IPS DF 4.7 (cell line): ENCODE results near the gene TMEM97.
"Not testable (repeated sequence)": the region's sequence is repeated elsewhere in the genome, so short reads cannot be mapped to it uniquely, and the experiment has no call there.

ENCODE experiments used
- DNase-seq: peaks from one replicate; pipeline ENCODE4 v3.0.0-alpha.2; 2013; ENCODE audit warnings: low spot score; ENCODE audit errors: extremely low read depth

The TMEM97 gene

DNA sequence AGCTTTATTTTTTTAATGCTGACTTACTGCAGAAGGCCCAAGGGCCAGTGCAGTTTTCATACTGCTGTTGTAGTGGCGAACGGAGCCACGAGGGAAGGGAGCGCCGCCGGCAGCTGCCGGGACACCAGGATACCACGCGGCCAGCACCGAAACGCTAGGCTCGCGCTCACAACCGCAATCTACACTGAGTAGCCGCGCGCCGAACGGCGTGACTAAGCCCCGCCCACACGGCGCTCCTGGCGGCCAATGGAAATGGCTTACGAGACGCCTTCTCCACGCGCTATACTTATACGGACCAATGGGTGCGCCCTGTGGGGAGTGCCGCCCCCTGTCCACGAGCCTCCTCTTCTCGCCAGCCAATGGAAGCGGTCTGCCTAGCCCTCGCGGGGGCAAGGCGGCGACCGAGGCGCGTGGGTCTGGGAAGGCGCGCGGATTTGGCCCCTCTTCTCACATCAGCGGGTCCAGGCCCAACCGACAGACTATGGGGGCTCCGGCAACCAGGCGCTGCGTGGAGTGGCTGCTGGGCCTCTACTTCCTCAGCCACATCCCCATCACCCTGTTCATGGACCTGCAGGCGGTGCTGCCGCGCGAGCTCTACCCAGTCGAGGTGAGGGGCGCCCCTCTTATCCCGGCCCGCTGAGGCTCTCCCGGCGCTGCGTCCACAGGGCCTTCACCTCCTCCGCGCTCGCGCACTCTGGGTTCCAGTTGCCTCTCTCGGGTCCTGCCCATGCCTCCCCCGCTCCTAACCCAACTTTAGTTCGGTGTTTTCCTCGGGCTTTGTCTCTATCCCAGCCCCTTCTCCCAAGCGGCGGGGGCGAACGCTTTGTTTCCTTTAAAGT, at the start of gene TMEM97:
TMEM97 (plus strand) TSS at position 442 of the 839 bp plus-strand sequence; CDS start at position 482, 40 bp downstream.
- DNase-seq, result no peak

DNA sequence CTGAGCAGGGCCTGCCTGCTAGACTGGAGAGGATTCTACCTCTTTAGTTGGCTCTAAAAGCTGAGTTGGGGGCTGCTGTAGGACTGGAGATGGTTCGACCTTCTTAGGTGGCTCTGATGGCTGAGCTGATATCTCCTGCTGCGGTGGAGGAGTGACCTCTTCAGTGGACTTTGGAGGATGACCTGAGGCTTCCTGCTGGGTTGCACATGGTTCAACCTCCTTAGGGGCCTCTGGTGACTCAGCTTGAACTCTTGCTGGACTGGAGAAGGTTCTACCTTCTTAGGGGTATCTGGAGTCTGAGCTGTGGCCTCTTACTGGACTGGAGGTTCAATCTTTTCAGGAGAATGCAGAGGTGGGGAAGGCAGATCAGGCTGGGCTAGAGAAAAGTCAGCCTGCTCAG, 48.9 kb upstream of the TMEM97 start:
- no peak for DNase-seq

DNA sequence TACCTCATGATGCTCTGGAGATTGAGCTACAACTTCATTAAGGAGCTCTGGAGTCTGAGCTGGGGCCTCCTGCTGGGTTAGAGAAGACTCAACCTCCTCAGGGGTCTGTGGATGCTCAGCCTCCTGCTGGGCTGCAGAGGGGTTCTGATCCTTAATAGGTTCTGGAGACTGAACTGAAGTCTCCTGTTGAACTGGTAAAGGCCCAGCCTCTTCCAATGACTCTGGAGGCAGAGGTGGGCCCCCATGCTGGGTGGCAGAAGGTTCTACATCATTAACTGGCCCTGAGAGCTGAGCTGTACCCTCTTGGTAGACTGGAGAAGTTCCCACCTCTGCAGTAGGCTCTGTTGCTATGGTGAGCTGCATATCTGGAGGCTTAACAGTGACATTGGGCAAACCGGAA, 48.1 kb upstream of the TMEM97 start:
- no peak for DNase-seq

DNA sequence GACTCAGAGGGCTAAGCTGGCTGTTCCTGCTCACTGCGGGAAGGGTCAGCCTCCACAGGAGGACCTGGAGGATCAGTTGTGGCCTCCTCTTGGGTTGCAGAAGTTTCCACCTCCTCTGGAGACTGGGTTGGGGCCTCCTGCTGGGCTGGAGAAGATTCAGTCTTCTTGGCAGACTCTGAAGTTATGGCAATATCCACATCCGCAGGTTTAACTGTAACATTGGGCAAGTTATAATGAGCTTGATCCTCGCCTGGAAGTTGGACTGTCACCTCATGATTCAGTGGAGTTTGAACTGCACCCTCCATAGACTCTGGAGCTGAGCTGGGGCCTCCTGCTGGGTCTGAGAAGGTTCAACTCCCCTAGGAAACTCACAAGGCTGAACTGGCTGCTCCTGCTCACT, 47.6 kb upstream of the TMEM97 start:
- DNase-seq, result no peak

DNA sequence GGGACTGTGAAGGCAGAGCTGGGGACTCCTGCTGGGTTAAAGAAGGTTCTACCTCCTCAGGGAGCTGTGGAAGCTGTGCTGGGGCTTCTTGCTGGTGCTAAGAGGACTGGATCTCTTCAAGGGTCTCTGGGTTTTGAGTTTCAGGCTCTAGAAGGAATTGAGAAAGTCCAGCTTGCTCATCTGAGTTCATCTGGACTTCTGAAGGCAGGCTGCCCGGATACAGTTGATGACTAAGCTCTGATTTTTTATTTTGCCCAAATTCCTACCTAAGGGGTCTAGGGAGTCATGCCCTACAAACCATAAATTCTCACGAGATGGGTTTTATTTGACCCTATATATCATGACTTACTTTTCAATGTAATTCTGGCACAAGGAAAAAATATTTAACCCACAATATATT, 46.8 kb upstream of the TMEM97 start:
- DNase-seq, result no peak

DNA sequence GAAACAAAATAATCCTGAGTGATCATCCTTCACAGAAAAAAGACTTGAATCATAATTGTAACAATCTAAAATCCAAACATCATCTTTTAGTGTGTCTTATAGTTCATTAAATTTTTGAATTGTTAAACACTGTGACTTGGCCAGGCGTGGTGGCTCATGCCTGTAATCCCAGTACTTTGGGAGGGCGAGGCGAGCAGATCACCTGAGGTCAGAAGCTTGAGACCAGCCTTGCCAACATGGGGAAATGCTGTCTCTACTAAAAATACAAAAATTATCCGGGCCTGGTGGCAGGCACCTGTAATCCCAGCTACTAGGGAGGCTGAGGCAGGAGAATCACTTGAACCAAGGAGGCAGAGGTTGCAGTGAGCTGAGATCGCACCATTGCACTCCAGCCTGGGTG, 45.7 kb upstream of the TMEM97 start:
- not testable (repeated sequence) for DNase-seq

DNA sequence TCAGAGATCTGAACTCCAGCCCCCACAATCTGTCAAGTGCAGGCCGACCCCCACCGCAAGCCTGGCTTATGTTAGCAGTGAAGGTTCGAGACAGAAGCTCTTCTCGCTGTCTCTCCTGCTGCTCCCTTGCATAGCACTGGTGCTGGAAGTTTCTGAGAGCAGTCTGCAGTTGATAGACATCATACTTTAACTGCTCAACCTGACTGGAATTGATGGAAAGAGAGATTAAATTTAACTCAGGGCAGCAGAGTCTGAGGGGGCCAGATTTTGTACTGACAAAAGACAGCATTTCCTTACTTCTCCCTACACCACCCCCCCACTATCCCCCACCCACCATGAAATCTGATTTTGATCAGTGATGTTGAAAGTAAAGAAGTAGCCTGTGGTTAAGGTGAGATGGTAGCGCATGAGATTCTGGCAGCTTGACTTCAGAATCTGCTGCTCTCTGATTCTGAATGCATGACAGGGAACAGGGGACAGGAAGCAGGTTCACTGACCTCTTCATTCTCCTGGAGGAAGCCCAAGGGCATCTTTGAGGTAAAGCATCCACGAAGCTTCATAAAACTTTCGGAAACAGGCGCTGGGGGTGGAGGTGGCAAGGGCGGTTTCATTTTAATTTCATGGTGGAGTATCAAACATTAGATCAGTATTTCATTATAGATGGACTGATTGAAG, 44.3 kb upstream of the TMEM97 start:
- no peak for DNase-seq

DNA sequence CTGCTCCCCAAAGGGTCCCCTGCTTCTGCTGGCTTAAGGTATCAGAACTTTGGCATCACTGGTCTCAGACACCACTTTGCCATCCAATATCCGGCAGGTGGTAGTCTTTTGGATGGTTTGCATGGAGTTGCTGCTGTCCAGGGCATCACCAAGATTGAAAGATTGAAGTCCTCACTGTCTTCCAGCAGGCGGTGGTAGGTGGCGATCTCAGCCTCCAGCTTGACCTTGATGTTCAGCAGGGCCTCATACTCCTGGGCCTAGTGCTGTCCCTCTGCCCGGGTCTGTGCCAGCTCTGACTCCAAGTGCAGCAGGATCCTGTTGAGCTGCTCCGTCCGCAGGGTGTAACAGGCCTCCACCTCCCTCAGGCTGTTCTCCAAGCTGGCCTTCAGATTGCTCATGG, 43.0 kb upstream of the TMEM97 start:
- DNase-seq, result no peak

DNA sequence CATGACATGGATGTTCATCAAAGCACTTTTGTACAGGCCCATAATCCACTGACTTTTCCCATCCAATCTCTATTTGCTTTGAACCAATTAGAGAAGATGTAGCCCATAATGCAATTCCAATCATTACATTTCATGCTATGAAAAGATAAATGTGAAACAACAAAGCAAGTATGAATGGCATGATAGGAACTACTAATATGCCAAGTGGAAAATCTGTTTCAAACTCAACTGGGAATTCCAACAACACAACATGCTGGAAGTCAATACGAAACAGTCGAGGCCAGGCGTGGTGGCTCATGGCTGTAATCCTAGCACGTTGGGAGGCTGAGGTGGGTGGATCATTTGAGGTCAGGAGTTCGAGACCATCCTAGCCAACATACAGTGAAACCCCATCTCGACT, 39.6 kb upstream of the TMEM97 start:
- DNase-seq, result no peak

DNA sequence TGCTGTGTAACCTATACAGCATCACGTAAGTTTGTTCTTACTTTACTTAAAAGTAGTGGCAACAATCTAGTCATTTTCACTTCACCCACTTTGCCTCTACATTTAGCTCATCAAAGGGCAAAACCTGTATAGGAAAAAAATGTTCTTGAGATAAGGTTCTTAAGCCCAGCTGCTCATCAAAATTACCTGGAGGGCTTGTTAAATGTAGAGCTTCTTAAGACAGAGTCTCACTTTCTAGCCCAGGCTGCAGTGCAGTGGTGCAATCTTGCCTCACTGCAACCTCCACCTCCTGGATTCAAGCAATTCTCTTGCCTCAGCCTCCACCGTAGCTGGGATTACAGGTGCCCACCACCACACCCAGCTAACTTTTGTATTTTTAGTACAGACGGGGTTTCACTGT, 38.2 kb upstream of the TMEM97 start:
- DNase-seq, result no peak

DNA sequence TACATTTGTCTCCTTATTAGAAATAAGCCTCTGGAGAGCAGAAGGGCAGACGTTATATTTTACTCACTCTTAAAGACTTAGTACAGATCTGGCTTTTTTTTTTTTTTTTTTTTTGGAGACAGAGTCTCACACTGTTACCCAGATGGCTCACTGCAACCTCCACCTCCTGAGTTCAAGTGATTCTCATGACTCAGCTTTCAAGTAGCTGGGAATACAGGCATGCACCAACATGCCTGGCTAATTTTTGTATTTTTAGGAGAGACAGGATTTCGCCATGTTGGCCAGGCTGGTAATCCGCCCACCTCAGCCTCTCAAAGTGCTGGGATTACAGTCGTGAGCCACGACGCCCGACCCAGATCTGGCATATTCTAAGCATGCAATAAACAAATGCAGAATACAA, 36.4 kb upstream of the TMEM97 start:
- no peak for DNase-seq

DNA sequence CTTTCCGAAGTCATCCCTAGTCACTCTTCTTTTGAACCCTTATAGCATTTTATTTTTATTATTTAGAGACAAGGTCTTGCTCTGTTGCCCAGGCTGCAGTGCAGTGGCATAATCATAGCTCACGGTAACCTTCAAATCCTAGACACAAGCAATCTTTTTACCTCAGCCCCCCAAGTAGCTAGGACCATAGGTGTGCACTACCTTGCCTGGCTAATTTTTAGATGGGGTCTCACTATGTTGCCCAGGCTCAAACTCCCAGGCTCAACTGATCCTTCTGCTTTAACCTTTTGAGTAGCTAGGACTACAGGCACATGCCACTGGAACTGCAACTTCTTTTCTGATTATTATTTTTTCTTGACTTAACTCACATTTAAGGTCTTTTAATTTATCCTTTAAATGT, 33.0 kb upstream of the TMEM97 start:
- DNase-seq, result no peak

DNA sequence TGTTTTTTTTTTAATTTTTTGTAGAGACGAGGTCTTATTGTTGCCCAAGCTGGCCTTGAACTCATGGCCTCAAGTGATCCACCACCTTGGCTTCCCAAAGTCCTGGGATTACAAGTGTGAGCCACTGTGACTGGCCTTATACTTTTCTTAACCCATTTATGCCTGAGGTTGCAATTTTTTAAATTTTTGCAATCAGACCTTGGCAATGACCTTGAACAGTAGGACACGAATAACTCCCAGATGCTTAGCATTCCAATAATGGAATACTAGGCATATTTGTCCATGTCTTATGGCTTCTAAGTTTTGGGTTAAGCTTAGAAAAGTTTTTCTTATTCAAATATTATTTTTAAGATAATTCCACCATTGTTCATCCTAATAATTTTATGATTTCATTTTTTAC, 28.3 kb upstream of the TMEM97 start:
- no peak for DNase-seq

DNA sequence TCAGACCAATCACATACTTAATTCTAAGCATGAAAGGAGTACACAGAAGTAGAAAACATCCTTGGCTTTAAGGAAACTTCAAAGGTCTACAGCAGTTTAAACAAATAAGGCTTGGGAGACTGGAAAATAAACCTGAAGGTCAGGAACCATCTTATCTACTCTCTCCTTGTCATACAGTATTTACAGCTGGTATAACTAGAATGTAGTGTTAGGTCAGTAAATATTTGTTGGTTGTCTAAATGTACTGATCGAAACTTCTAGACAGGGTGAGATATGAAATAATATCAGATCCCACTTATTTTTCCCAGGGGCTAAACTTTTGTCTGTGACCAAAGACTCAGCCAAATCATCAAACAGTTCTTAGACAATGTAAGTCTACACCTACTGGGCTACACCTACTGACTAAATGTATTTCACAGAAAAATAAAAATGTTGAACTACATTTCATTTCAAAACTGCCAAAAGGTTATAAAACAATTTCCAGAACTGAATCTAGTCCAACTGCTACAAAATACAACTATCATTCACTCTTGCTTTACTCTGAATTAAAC, 27.1 kb upstream of the TMEM97 start:
- no peak for DNase-seq

DNA sequence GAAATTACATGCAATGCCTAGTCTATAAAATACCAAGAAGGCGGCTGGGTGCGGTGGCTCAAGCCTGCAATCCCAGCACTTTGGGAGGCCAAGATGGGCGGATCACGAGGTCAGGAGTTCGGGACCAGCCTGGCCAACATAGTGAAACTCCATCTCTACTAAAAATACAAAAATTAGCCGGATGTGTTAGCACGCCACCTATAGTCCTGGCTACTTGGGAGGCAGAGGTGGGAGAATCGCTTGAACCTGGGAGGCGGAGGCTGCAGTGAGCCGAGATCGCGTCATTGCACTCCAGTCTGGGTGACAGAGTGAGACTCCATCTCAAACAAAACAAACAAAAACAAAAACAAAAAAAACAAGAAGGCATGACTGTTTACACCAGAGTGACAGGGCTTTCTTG, 26.1 kb upstream of the TMEM97 start:
- DNase-seq, result not testable (repeated sequence)

DNA sequence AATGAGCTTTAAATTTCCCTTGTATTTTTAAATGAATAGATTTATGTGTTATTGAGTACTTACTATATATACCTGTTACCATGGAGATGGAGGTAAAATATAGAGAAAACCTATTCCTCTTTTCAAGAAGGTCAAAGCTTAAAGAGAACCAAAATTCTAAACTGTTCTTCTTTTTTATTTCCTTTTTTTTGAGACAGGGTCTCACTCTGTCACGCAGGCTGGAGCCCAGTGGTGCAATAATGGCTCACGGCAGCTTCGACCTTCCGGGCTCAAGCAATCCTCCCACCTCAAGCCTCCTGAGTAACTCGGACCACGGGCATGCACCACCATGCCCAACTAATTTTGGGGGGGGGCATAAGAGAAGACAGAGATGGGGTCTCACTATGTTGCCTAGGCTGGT, 25.0 kb upstream of the TMEM97 start:
- DNase-seq, result no peak

DNA sequence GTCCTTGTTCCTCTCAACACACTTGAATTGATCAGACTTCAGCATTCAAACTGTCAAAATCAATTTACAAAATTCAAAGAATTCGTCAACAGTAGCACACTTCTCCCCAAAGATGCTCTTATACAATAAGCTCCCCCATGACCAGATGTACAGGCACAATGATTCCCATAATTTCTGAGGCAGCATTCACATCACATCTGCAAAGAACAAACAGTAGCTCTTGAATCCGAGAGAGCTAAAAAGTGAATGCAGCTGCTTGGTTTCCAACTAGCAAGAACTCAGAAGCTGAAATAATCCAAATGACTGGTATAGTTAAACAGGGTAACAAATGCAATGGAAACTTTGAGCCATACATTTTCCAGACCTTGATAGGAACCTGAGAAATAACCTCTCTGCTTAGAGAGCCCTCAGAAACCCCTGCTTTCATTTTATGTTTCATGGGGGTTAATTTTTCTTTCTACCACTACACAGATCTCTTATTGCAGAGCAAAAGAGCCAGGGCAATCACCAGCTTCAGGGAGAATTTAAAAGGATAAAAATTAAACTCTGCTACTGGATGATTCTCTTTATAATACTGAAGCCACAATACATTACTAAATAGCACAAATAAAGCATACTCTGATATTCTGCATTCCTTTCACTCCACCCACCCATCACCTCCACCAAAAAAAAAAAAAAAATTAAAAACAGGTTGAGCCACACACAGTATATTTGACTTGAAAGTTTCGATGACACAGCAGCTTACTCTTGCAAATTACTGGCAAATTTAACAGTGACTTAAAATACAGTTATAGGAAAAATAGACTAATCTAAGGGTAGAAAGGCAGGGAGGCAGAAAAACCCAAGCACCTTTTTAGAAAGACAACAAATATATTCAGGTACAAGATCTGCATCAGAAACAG, 23.1 kb upstream of the TMEM97 start:
- DNase-seq, result no peak

DNA sequence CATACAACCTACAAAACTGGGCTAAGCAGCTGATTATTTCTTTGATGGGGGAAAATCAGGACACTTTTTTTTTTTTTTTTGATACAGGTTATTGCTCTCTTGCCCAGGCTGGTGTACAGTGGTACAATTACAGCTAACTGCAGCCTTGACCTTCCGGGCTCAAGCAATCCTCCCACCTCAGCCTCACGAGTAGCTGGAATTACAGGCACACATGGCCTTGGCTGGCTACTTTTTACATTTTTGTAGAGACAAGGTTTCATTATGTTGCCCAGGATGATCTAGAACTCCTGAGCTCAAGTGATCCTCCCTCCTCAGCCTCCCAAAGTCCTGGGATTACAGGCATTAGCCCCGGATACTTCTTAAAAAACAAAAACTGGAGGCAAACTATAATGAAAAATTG, 20.6 kb upstream of the TMEM97 start:
- DNase-seq, result no peak

DNA sequence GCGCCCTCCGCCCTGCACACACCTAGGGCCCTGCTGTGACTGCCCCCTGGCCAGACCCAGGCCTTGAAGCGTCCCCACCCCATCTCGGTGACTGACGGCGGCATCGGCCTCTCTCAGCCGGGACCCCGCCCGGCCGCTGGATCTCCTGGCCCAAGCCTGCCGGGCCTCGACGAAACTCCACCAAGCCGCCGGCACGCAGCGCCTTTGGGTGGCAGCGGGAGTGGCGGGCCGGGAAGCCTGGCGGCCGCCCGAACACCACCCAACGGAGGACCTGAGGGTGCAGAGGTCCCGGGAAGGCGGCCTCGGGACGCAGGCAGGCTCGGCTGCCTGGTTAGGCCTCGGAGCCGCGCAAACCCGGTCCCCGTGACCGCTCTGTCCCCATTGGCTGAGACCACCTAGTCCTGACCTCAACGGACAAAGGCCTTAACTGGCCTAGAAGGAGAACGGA, 12.0 kb upstream of the TMEM97 start:
- no peak for DNase-seq

DNA sequence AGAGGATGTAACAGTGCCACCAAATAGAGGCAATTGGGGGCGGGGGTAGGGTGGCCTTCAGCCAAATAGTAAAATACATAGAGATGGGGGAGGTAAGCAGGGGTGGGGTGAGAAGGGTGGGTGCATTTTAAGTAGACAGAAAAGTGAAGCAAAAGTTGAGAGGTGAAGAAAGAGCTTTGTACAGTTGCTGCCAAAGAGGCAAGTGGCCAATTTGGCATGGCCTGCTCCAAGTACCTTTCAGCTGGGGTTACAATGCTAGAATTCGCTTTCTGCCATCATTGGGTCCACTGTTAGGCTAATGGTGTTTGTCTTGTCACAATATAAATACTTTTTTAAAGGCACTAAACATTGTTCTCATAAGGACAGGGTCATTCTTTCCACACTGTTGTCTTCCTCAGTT, 5.2 kb upstream of the TMEM97 start:
- no peak for DNase-seq

DNA sequence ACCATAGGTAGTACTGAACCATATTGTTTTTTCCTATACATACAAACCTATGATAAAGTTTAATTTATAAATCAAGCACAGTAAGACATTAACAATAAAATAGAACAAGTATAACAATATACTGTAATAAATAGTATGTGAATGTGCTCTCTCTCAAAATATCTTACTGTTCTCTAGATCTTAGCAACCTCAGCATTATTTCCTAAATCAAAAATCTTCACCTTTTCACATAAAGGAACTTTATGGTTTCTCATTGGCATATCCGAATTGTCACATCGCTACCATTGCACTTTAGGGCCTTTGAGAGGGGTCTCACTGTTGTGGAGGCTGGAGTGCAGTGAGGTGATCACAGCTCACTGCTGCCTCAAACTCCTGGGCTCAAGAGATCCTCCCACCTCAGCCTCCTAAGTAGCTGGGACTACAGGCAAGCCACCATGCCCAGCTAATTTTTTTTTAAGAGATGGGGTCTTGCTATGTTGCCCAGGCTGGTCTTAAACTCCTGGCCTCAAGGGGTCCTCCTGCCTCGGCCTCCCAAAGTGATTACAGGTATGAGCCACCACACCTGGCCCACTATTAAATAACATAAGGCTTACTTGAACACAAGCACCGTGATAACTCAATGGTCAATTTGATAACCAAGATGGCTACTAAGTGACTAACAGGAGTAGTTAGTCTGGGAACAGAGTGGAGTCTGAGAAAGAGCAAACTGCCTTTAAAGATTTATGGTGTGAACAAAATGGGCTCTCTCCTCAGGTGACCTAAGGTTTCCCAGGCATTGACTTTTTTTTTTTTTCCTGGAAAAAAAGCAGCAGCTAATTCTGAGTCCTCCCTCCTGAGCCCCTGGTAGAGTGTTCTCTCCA, 2.9 kb upstream of the TMEM97 start:
- no peak for DNase-seq
